D721Med (cell line): ENCODE measurements around the gene WNT1.

Experiments used
- DNase-seq: peaks from one replicate; pipeline ENCODE4 v3.0.0; 2011; ENCODE audit warnings: low spot score; ENCODE audit not compliant: insufficient read length
- FAIRE-seq: peaks from 2 replicates; lab custom pipeline; 2011; peaks lifted over from hg19 to GRCh38; lab: Jason Lieb, UNC
- TF ChIP-seq, protein P1 (sequence below): IDR thresholded peaks from 2 replicates; pipeline ENCODE4 v1.5.1; 2012; ENCODE audit warnings: mild to moderate bottlenecking, control low read depth; ENCODE audit not compliant: insufficient read depth; ENCODE audit errors: missing control alignments

The WNT1 gene

DNA sequence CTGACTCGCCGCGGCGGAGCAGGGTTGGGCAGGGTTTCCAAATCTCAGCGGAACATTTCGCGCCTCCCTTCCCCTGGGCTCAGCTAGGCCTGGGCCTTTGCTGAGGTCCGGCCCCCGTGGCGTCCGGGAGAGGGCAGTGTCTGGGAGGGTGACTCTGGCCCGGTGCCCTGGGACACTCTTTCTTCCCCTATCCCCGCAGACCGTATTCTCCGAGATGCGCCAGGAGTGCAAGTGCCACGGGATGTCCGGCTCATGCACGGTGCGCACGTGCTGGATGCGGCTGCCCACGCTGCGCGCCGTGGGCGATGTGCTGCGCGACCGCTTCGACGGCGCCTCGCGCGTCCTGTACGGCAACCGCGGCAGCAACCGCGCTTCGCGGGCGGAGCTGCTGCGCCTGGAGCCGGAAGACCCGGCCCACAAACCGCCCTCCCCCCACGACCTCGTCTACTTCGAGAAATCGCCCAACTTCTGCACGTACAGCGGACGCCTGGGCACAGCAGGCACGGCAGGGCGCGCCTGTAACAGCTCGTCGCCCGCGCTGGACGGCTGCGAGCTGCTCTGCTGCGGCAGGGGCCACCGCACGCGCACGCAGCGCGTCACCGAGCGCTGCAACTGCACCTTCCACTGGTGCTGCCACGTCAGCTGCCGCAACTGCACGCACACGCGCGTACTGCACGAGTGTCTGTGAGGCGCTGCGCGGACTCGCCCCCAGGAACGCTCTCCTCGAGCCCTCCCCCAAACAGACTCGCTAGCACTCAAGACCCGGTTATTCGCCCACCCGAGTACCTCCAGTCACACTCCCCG, 3.0 kb downstream of the WNT1 start:
- DNase-seq, result no peak
- FAIRE-seq, result no peak
- TF ChIP-seq, protein P1, sequence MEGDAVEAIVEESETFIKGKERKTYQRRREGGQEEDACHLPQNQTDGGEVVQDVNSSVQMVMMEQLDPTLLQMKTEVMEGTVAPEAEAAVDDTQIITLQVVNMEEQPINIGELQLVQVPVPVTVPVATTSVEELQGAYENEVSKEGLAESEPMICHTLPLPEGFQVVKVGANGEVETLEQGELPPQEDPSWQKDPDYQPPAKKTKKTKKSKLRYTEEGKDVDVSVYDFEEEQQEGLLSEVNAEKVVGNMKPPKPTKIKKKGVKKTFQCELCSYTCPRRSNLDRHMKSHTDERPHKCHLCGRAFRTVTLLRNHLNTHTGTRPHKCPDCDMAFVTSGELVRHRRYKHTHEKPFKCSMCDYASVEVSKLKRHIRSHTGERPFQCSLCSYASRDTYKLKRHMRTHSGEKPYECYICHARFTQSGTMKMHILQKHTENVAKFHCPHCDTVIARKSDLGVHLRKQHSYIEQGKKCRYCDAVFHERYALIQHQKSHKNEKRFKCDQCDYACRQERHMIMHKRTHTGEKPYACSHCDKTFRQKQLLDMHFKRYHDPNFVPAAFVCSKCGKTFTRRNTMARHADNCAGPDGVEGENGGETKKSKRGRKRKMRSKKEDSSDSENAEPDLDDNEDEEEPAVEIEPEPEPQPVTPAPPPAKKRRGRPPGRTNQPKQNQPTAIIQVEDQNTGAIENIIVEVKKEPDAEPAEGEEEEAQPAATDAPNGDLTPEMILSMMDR, result no peak

DNA sequence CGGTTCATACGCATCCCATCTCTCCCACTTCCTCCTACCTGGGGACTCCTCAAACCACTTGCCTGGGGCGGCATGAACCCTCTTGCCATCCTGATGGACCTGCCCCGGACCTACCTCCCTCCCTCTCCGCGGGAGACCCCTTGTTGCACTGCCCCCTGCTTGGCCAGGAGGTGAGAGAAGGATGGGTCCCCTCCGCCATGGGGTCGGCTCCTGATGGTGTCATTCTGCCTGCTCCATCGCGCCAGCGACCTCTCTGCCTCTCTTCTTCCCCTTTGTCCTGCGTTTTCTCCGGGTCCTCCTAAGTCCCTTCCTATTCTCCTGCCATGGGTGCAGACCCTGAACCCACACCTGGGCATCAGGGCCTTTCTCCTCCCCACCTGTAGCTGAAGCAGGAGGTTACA, 3.6 kb downstream of the WNT1 start:
- DNase-seq, result no peak
- TF ChIP-seq, protein P1, result no peak
- FAIRE-seq, result no peak

DNA sequence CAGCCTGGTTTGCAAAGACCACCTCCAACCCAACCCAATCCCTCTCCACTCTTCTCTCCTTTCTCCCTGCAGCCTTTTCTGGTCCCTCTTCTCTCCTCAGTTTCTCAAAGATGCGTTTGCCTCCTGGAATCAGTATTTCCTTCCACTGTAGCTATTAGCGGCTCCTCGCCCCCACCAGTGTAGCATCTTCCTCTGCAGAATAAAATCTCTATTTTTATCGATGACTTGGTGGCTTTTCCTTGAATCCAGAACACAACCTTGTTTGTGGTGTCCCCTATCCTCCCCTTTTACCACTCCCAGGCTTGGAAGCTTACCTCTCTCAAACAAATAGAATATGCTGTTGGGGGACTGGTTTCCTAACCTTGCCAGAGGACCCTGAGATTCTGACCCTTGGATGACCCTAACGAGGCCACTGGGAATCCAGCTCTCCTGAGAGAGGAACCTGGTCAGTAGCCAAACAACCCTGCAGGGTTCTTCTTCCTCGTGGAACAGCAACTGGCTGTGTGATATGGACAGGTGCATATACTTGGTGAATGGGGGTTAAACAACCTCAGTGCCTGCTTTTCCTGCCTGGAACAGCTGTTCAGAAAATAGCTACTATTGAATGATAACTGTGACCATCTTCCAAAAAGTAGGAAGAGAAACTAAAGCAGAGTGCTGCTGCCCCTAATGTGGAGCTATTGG, 4.4 kb downstream of the WNT1 start:
- no peak for FAIRE-seq
- TF ChIP-seq, protein P1, result no peak

DNA sequence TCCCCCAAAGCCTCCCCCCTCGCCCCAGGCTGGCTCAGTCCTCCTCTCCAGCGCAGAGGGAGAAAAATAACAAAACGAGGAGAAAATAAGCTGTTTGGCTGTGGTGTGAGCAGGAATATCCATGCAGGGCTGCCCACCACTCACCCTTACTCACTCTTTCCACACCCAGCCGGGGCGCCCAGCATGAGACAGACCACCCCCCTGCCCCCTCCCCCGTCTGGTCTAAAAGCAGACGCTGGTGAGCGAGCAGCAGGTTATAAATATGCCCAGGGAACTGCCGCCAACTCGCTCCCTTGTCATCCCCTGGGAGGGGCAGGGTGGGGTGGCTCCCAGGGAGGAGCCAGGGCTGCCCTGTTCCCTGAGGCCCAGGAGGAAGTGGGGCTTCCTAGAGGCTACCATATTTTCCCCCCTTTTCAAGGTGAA, 7.4 kb downstream of the WNT1 start:
- FAIRE-seq (no peak), DNase-seq (no peak)
- TF ChIP-seq, protein P1, result no peak

More for the DNA sequence above, 4.4 kb downstream of the WNT1 start:
- no peak for DNase-seq

DNA sequence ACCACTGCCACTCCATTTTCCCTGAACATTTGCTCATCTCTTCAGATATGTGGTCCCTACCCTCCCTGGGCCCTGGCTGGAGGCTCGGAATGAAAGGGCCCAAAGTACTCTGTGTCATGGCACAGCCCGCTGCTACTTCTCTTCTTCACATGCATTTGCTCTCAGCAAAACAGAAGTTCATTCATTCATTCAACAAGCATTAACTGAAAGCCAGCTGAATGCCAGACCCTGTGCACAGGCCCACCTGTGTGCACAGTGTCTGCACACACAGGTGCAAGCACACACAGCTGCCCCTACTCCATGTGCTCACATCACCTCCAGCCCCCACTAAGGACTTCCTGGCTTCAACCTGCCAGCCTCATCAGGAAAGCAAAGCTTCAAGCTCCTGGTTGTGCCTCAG, 7.8 kb downstream of the WNT1 start:
- TF ChIP-seq, protein P1, result no peak
- FAIRE-seq (no peak), DNase-seq (no peak)

DNA sequence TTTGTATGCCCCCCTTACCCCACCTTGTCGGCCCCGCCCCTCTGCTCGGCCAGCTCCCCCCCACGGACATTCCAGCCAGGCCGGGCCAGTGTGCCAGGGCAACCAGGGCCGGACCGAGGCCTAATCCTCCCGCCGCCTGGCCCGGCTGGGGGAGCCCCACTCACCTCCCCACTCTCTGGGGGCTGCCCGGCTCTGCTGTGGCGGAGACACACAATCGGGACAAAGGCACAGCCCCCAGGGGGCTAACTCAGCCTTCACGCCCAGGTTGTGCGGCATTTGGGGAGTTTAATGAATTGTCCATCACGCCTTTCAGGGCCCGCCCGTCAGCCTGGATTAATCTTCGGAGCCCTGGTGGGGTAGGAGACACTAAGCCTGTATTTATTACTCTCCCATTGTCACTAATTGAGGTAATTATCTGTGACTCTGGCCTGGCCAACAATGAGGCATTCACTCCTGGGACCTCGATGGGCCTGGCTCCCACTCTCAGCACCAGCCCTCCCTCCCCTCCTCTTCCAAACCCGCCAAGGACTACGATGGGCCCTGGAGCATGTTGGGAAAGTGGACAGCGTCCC, 8.7 kb downstream of the WNT1 start:
- TF ChIP-seq, protein P1, result no peak
- no peak for FAIRE-seq
- DNase-seq, result no peak
